Ovary (tissue), 9 donors: Measurements from ENCODE around the gene ACTBL2. TPM values are rescaled to one million over a fixed set of nuclear protein-coding genes. Genes with fewer than 3 reads are reported as not detected.
A peak's percentile ranks its signal among the peaks of the same experiment; 100 is the strongest.

Source experiments
- DNase-seq, 5 donors: peaks; one replicate each; pipeline ENCODE4 v3.0.0-alpha.2; 2019 to 2020
- H3K27ac ChIP-seq, 2 donors: fragments of 200-600 bp; one replicate each; pipeline versions ENCODE4 v1.5.1 to v1.8.0; 2019 to 2022
- H3K27me3 ChIP-seq: fragments of 200-600 bp; one replicate; pipeline ENCODE4 v1.8.0; 2022
- H3K36me3 ChIP-seq: fragments of 200-600 bp; sonication (generic); one replicate; pipeline ENCODE4 v1.5.1; 2019
- H3K4me1 ChIP-seq: one replicate; pipeline ENCODE4 v1.8.1; 2013; ENCODE audit warnings: mild to moderate bottlenecking, moderate library complexity; ENCODE audit not compliant: insufficient read depth
- H3K4me3 ChIP-seq: fragments of 200-600 bp; sonication (generic); one replicate; pipeline ENCODE4 v1.5.1; 2017
- H3K9me3 ChIP-seq, 2 donors: fragments of 200-600 bp in 1 of 2; sonication (generic) in 1 of 2; one replicate each; pipeline versions ENCODE4 v1.5.1 to v1.8.1; 2013 to 2019; ENCODE audit warnings: mild to moderate bottlenecking in 1 of 2, moderate library complexity in 1 of 2
- CTCF ChIP-seq, 3 donors: fragments of 450-650 bp in 2 of 3; fragments of 200-600 bp in 1 of 3; IDR thresholded peaks; one replicate each; pipeline versions ENCODE4 v1.5.1 to v1.8.0; 2016 to 2022; ENCODE audit warnings: antibody characterized with exemption in 3 of 3, mild to moderate bottlenecking in 1 of 3
- EP300 ChIP-seq: sonication (generic); formaldehyde crosslinking; IDR thresholded peaks from one replicate; pipeline ENCODE4 v1.6.1; 2017; ENCODE audit warnings: antibody characterized with exemption
- POLR2A ChIP-seq: fragments of 450-650 bp; IDR thresholded peaks from one replicate; pipeline ENCODE4 v1.6.1; 2017; ENCODE audit warnings: antibody characterized with exemption, mild to moderate bottlenecking, moderate library complexity
- WGBS, 3 donors: extraction: QIAGEN DNeasy Blood & Tissue Kit in 1 of 3; methylation state at CpG; one replicate each; pipeline versions ENCODE4 v1.1.5 to v1.1.7; 2013 to 2017; 5-methylcytosine and 5-hydroxymethylcytosine counted together
- intact Hi-C, 4 donors: fragments of 100-400 bp; cut with DNase I; formaldehyde crosslinking; loops; one replicate each; pipeline versions ENCODE4 v1.11.0 to v1.15.1; 2022 to 2023
- polyA plus RNA-seq, 2 donors: library from polyadenylated mRNA; stranded (reverse); fragments of 200-250 nt in 1 of 2; fragments of 350-450 nt in 1 of 2; fragmentation: Illumina TruSeq in 1 of 2; extraction: RNeasy Lipid Tissue Mini Kit (QIAGEN cat#74804) in 1 of 2; gene quantifications; one replicate each; pipeline ENCODE4 v1.2.3, GENCODE V29; 2013 to 2014
- total RNA-seq, 7 donors: library from RNA; depleted of rRNA in 2 of 7; stranded (reverse); fragments of >200 nt in 2 of 7; fragmentation: NEBNext Ultra II Directional in 3 of 7; extraction: Animal tissue kit (Norgen Biotek cat#: 25700) in 3 of 7; gene quantifications; one replicate each; pipeline versions ENCODE4 v1.1.0 to v1.2.4, GENCODE V29; 2016 to 2023
- donor health status: DM: no; HTN: no; CAD: no; lungs with moderate emphysema.
- donor health status: DM: no; HTN: no; CAD: no.
- donor health status: Bipolar disorder and iron deficiency.
- donor health status: DM: yes; HTN: yes; CAD: no.
- donor health status: DM: no; HTN: no; CAD: no.
- donor health status: DM: yes; HTN: yes; CAD: no.

ACTBL2 gene
- total and polyA plus RNA-seq, 9 donors: 0.23 TPM; not detected in 8

DNA sequence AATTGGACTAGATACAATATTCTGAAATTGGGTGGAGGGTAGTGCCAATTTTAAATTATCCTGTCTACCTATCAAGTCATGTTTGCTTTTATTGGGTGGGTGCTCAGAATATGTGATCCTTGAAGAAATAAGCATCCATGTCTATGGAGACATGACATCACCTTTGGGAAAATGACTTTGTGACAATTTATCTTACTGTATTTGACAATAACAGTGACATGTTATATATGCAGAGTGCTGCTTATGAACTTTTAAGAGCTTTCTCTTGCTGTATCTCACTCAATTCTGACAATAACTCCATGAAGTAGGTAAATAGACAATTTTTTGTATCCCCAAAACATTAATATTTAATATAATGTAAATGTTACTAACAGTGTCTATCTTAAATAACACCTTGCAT lies 15.1 kb upstream of the ACTBL2 start:
- H3K27me3 ChIP-seq: no peaks in the 10 kb centered on the region
- H3K9me3 ChIP-seq: no peaks in the 10 kb centered on the region
- H3K4me1 ChIP-seq: peaks cover 2% of the 10 kb centered on the region
- intact Hi-C loops: loop anchor here in 2 of 4 donors (5.0 kb wide), 1 partner anchor 965 kb away; the partner anchor contains the start of gene PLK2 (in 2 of the 2)
- DNase-seq: no peak
- TF ChIP-seq POLR2A: no peak
- no peak for TF ChIP-seq CTCF (IDR thresholded peaks at IDR 0.05)
- TF ChIP-seq EP300: no peak
- no peak overlapping the region for H3K27ac ChIP-seq
- no peak overlapping the region for H3K4me3 ChIP-seq
- H3K36me3 ChIP-seq: no peaks in the 10 kb centered on the region

DNA sequence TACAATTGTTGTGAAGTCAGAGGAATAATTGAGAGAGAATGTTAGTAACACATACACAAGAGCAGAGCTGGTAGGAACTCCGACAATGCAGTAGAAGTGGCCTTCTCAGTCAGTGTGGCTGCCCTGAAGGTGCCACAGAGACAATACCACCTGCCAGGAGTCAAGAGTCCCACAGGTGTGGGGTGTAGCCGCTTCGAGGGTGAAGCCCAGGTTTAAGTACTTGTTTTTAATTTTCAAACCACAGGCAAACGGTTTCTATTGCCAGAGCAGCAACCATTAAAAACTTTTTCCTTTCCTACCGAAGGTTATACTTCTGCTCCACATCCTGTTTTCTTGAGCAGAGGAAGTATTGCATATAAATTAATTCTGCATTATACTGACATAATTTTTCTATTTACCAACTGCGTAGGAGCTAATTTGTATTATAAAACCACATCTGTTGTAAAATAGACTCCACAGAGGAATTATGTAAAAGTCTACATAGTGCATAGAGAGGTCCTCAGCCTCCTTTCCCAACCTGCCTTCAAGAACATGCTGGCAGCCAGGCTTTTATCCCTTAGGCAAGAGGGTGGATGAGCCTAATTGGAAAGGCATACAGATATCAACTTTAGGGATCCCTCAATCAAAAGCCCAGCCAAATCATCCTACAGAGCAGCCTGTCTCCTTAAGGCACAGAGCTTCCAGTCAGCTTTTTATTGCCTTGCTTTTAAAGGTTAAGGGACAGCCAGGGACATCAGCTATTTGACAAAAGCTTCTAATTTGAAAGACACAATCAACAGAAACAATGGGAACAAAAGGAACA lies 12.9 kb upstream of the ACTBL2 start:
- intact Hi-C loops: loop anchor here in 2 of 4 donors (5.0 kb wide), 1 partner anchor 967 kb away; the partner anchor contains the start of gene PLK2 (in 2 of the 2)
- no peaks in the 10 kb centered on the region for H3K36me3 ChIP-seq

GRCh38 chr5:57494104-57495098 lies 11.8 kb upstream of the ACTBL2 start:
- WGBS, 3 donors: 42 to 46% (median 44%) methylated on average over 6 of the region's 6 CpGs
- TF ChIP-seq POLR2A (no peak), CTCF (IDR thresholded peaks at IDR 0.05) (no peak), EP300 (no peak)
- no peak overlapping the region for H3K27ac ChIP-seq

More for the DNA sequence above, 12.9 kb upstream of the ACTBL2 start:
- no peaks in the 10 kb centered on the region for H3K27me3 ChIP-seq
- TF ChIP-seq EP300: no peak
- no peak for TF ChIP-seq POLR2A
- no peak for TF ChIP-seq CTCF (IDR thresholded peaks at IDR 0.05)
- 76 to 84% (median 81%) methylated on average over 6 of the region's 6 CpGs for WGBS, 3 donors
- H3K4me3 ChIP-seq: no peak overlapping the region
- H3K4me1 ChIP-seq: peaks cover 2% of the 10 kb centered on the region
- H3K27ac ChIP-seq: no peak overlapping the region
- no peak for DNase-seq
- no peaks in the 10 kb centered on the region for H3K9me3 ChIP-seq

DNA sequence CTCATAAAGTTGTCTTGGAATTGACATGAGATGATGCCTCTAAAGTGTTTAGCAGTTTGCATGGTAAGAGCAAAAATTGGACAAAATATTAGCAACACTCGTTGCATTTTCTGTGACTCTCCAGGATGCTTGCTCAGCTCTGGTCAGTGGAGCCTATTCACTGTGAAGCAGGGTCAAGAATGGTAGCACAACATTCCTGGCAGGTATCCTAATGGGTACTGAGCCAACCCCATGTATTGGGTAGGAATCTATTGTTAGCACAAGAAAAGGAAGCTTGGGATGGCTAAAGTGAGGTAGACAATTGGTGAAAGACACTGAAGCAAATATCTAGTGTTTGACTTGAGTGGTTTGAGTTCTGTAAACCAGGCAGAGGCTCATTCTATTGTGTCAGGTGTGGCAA lies 10.4 kb upstream of the ACTBL2 start:
- no peaks in the 10 kb centered on the region for H3K9me3 ChIP-seq
- DNase-seq: no peak
- no peaks in the 10 kb centered on the region for H3K36me3 ChIP-seq
- H3K27ac ChIP-seq: no peak overlapping the region
- peaks cover 2% of the 10 kb centered on the region for H3K4me1 ChIP-seq
- 81 to 95% (median 90%) methylated on average over 1 of the region's 1 CpG for WGBS, 3 donors
- no peaks in the 10 kb centered on the region for H3K27me3 ChIP-seq
- intact Hi-C loops: no loop called here
- H3K4me3 ChIP-seq: no peak overlapping the region
- TF ChIP-seq EP300 (no peak), POLR2A (no peak), CTCF (IDR thresholded peaks at IDR 0.05) (no peak)

More at GRCh38 chr5:57494104-57495098, 11.8 kb upstream of the ACTBL2 start:
- no peaks in the 10 kb centered on the region for H3K9me3 ChIP-seq
- H3K4me3 ChIP-seq: no peak overlapping the region
- intact Hi-C loops: loop anchor here in 2 of 4 donors (5.0 kb wide), 1 partner anchor 968 kb away; the partner anchor contains the start of gene PLK2 (in 2 of the 2)
- peak; percentile 40 to 62 (median 48) for DNase-seq
- H3K27me3 ChIP-seq: no peaks in the 10 kb centered on the region
- H3K36me3 ChIP-seq: no peaks in the 10 kb centered on the region
- peaks cover 2% of the 10 kb centered on the region for H3K4me1 ChIP-seq
